Activated CD4-positive, alpha-beta memory T cell treated with anti-CD3 and anti-CD28 coated beads, Interleukin-2, amount 10 ng/mL, durations not matched to agents 7 days and 5 days (primary cell): ENCODE data around the gene HAPSTR1. TPM values are rescaled to one million over a fixed set of nuclear protein-coding genes. Genes with fewer than 3 reads are reported as not detected.

Experiments used
- CTCF ChIA-PET: fragments of 350-600 bp; sonication (Branson Sonifier 250); formaldehyde crosslinking; loops from one replicate; lab custom pipeline; 2021; ENCODE audit warnings: antibody characterized with exemption, inconsistent platforms; lab: Charles Lee
- POLR2A ChIA-PET: fragments of 350-600 bp; sonication (Branson Sonifier 250); formaldehyde crosslinking; loops from one replicate; lab custom pipeline; 2021; ENCODE audit warnings: antibody characterized with exemption; lab: Charles Lee
- DNase-seq: peaks from one replicate; pipeline ENCODE4 v3.0.0-alpha.2; 2020
- H3K27ac Mint-ChIP-seq: one replicate; pipeline ENCODE4 v1.8.0; 2021; ENCODE audit warnings: mild to moderate bottlenecking, mixed read lengths
- H3K27me3 Mint-ChIP-seq: one replicate; pipeline ENCODE4 v1.8.0; 2021; ENCODE audit warnings: mixed read lengths
- H3K36me3 Mint-ChIP-seq: one replicate; pipeline ENCODE4 v1.8.0; 2021; ENCODE audit warnings: low read depth, mixed read lengths
- H3K4me1 Mint-ChIP-seq: one replicate; pipeline ENCODE4 v1.8.0; 2021; ENCODE audit warnings: mixed read lengths
- H3K4me3 Mint-ChIP-seq: one replicate; pipeline ENCODE4 v1.8.0; 2021; ENCODE audit warnings: mild to moderate bottlenecking, mixed read lengths
- H3K9me3 Mint-ChIP-seq: one replicate; pipeline ENCODE4 v1.8.0; 2021; ENCODE audit warnings: mixed read lengths
- total RNA-seq, 2 experiments: library from RNA; stranded (reverse); gene quantifications; one replicate each; pipeline ENCODE4 v1.2.3, GENCODE V29; 2021

HAPSTR1 gene
- total RNA-seq, 2 experiments from 2014 or later = 65.1 to 65.3 TPM

GRCh38 chr16:9055115-9055514, 36.3 kb upstream of the HAPSTR1 start:
- ChIA-PET POLR2A (no interaction called here), CTCF (no interaction called here)
- no peak overlapping the region for H3K4me3 Mint-ChIP-seq
- H3K27me3 Mint-ChIP-seq = no peaks in the 10 kb centered on the region
- DNase-seq = no peak
- peaks cover 4% of the 10 kb centered on the region for H3K4me1 Mint-ChIP-seq
- no peak overlapping the region for H3K27ac Mint-ChIP-seq
- no peaks in the 10 kb centered on the region for H3K36me3 Mint-ChIP-seq
- H3K9me3 Mint-ChIP-seq = no peaks in the 10 kb centered on the region

- ChIA-PET POLR2A (no interaction called here), CTCF (no interaction called here)
- DNase-seq = no peak
- Mint-ChIP-seq H3K36me3 (no peaks in the 10 kb centered on the region), H3K4me1 (peaks cover 4% of the 10 kb centered on the region), H3K9me3 (no peaks in the 10 kb centered on the region), H3K27ac (no peak overlapping the region), H3K4me3 (no peak overlapping the region), H3K27me3 (no peaks in the 10 kb centered on the region)
Observed at GRCh38 chr16:9055661-9056060, 35.8 kb upstream of the HAPSTR1 start.

DNA sequence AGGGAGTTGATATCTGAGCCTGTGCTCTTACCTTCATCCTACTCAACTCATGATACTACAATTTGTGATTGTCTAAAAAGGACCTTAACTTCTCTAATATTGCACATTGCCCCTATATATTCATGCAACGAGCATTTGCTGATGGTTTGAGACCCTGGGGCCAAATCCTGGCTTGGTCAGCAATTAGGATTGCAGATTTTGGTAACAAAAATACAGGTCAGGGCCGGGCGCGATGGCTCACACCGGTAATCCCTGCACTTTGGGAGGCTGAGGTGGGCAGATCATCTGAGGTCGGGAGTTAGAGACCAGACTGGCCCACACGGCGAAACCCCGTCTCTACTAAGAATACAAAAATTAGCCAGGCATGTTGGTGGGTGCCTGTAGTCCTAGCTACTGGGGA, 35.4 kb upstream of the HAPSTR1 start:
- DNase-seq = no peak
- Mint-ChIP-seq H3K27me3 (no peaks in the 10 kb centered on the region), H3K36me3 (no peaks in the 10 kb centered on the region), H3K9me3 (no peaks in the 10 kb centered on the region), H3K4me1 (peaks cover 8% of the 10 kb centered on the region), H3K4me3 (no peak overlapping the region), H3K27ac (no peak overlapping the region)
- POLR2A ChIA-PET = no interaction called here
- CTCF ChIA-PET = no interaction called here

- no peaks in the 10 kb centered on the region for H3K9me3 Mint-ChIP-seq
- H3K4me1 Mint-ChIP-seq = peaks cover 16% of the 10 kb centered on the region
- H3K27me3 Mint-ChIP-seq = no peaks in the 10 kb centered on the region
- no peak overlapping the region for H3K27ac Mint-ChIP-seq
- no peaks in the 10 kb centered on the region for H3K36me3 Mint-ChIP-seq
- DNase-seq = no peak
- no peak overlapping the region for H3K4me3 Mint-ChIP-seq
- ChIA-PET CTCF (interaction anchor here (0.5 to 0.7 kb wide), 3 partner anchors 30 to 49 kb away, joined by 3 to 4 read pairs (median 3); no protein-coding TSS in a partner anchor), POLR2A (no interaction called here)
Observed at GRCh38 chr16:9058211-9058610, 33.2 kb upstream of the HAPSTR1 start.

GRCh38 chr16:9060225-9060624, 31.2 kb upstream of the HAPSTR1 start:
- H3K27me3 Mint-ChIP-seq = no peaks in the 10 kb centered on the region
- ChIA-PET CTCF (interaction anchor here (1.3 kb wide), 1 partner anchor 51 kb away, joined by 4 read pairs; no protein-coding TSS in a partner anchor), POLR2A (no interaction called here)
- no peak overlapping the region for H3K27ac Mint-ChIP-seq
- no peaks in the 10 kb centered on the region for H3K36me3 Mint-ChIP-seq
- H3K9me3 Mint-ChIP-seq = no peaks in the 10 kb centered on the region
- no peak for DNase-seq
- peaks cover 16% of the 10 kb centered on the region for H3K4me1 Mint-ChIP-seq
- no peak overlapping the region for H3K4me3 Mint-ChIP-seq

DNA sequence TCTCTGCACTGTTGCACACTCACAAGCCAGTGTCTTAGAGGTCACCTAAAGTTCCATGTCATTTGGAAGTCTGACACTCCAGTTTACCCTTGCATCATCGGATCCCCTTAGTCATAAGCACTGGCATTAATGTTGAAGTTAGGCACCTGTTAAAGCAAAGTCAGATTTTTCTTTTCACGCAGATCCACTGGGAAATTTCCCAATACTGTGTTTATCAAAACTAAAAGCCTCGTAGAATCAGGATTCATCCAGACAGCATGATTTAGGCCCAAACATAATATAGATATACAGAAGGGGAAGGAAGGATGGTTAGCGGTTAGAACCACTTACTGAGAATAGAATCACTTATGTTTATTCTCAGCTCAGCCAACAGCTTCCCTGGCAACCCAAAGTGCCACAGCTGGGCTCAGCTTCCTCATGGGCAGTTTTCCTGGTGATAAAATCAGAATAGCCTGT, 30.1 kb upstream of the HAPSTR1 start:
- H3K4me1 Mint-ChIP-seq = peaks cover 16% of the 10 kb centered on the region
- H3K36me3 Mint-ChIP-seq = no peaks in the 10 kb centered on the region
- no peak overlapping the region for H3K4me3 Mint-ChIP-seq
- ChIA-PET CTCF (interaction anchor here (0.9 kb wide), 1 partner anchor 53 kb away, joined by 3 read pairs; no protein-coding TSS in a partner anchor), POLR2A (interaction anchor here (0.9 to 1.0 kb wide), 2 partner anchors 30 to 177 kb away, joined by 3 read pairs; partner anchors contain the start of gene HAPSTR1)
- no peaks in the 10 kb centered on the region for H3K9me3 Mint-ChIP-seq
- H3K27ac Mint-ChIP-seq = no peak overlapping the region
- no peak for DNase-seq
- no peaks in the 10 kb centered on the region for H3K27me3 Mint-ChIP-seq

DNA sequence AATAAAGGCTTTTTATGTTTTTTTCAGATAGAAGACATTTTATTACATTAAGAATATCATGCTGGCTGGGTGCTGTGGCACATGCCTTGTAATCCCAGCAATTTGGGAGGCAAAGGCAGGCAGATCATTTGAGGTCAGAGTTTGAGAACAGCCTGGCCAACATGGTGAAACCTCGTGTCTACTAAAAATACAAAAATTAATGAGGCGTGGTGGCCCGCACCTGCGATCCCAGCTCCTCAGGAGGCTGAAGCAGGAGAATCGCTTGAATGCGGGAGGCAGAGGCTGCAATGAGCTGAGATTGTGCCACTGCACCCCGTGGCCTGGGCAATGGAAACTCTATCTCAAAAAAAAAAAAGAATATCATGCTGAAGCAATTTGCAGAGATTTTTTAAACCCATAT, 29.1 kb upstream of the HAPSTR1 start:
- Mint-ChIP-seq H3K9me3 (no peaks in the 10 kb centered on the region), H3K36me3 (no peaks in the 10 kb centered on the region), H3K27ac (no peak overlapping the region), H3K4me3 (no peak overlapping the region), H3K4me1 (peaks cover 16% of the 10 kb centered on the region), H3K27me3 (no peaks in the 10 kb centered on the region)
- ChIA-PET CTCF (interaction anchor here (0.9 kb wide), 1 partner anchor 54 kb away, joined by 3 read pairs; no protein-coding TSS in a partner anchor), POLR2A (interaction anchor here (0.9 to 1.0 kb wide), 2 partner anchors 29 to 178 kb away, joined by 3 read pairs; partner anchors contain the start of gene HAPSTR1)
- no peak for DNase-seq

GRCh38 chr16:9065077-9065476, 26.4 kb upstream of the HAPSTR1 start:
- Mint-ChIP-seq H3K36me3 (peaks cover 3% of the 10 kb centered on the region), H3K4me3 (no peak overlapping the region), H3K27me3 (no peaks in the 10 kb centered on the region), H3K27ac (no peak overlapping the region), H3K9me3 (peaks cover 8% of the 10 kb centered on the region), H3K4me1 (peaks cover 24% of the 10 kb centered on the region)
- no peak for DNase-seq
- CTCF ChIA-PET = no interaction called here
- POLR2A ChIA-PET = no interaction called here

GRCh38 chr16:9068886-9069285, 22.6 kb upstream of the HAPSTR1 start:
- Mint-ChIP-seq H3K4me3 (no peak overlapping the region), H3K9me3 (peaks cover 10% of the 10 kb centered on the region), H3K4me1 (peaks cover 29% of the 10 kb centered on the region), H3K27me3 (no peaks in the 10 kb centered on the region), H3K27ac (no peak overlapping the region), H3K36me3 (peaks cover 9% of the 10 kb centered on the region)
- ChIA-PET CTCF (interaction anchor here (0.9 to 1.2 kb wide), 2 partner anchors 9 to 60 kb away, joined by 3 to 9 read pairs; no protein-coding TSS in a partner anchor), POLR2A (interaction anchor here (1.4 to 2.5 kb wide), 4 partner anchors 9 to 29 kb away, joined by 3 to 14 read pairs (median 6); partner anchors contain the start of gene HAPSTR1)
- DNase-seq = no peak

DNA sequence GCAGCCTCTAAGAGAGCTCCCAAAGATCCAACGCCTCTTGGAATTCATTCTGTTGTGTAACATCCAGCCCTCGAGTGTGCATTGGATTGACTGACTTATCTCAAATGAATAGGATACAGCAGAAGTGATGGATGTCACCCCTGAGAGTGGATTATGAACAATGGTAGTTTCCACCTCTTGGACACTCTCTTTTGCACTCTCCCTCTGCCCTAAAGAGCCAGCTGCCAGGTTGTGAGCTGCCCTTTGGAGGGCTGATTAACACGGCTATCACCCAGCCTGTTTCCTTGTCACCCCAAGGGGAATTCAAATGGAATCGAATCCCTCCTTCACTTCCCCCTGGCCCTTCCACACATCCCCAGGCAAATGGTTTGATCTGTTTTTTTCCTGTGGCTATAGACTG, 21.2 kb upstream of the HAPSTR1 start:
- no peak for DNase-seq
- Mint-ChIP-seq H3K4me3 (no peak overlapping the region), H3K9me3 (peaks cover 10% of the 10 kb centered on the region), H3K36me3 (peaks cover 9% of the 10 kb centered on the region), H3K4me1 (peaks cover 30% of the 10 kb centered on the region), H3K27me3 (no peaks in the 10 kb centered on the region), H3K27ac (no peak overlapping the region)
- POLR2A ChIA-PET = no interaction called here
- CTCF ChIA-PET = interaction anchor here (0.6 kb wide), 1 partner anchor 12 kb away, joined by 3 read pairs; no protein-coding TSS in a partner anchor

DNA sequence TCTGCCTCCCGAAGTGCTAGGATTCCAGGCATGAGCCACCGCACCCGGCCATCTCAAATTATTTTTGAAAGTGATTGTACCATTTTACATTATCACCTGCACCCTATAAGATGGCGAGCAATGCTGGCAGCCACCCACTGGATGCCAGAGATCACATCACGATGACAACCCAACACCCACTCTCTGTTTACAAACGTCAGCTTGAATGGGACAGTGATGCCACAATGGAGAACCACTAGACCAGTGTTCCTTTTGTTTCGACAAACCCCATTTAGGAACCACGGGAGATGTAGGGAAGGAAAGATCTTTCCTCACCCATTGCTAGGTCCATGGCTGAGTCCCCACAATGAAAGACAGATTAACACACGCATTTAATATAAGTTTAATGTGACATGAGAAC, 20.1 kb upstream of the HAPSTR1 start:
- Mint-ChIP-seq H3K27ac (no peak overlapping the region), H3K9me3 (peaks cover 10% of the 10 kb centered on the region), H3K27me3 (no peaks in the 10 kb centered on the region), H3K4me3 (no peak overlapping the region), H3K36me3 (peaks cover 9% of the 10 kb centered on the region), H3K4me1 (peaks cover 32% of the 10 kb centered on the region)
- POLR2A ChIA-PET = no interaction called here
- DNase-seq = no peak
- CTCF ChIA-PET = interaction anchor here (2.0 kb wide), 1 partner anchor 63 kb away, joined by 6 read pairs; no protein-coding TSS in a partner anchor

DNA sequence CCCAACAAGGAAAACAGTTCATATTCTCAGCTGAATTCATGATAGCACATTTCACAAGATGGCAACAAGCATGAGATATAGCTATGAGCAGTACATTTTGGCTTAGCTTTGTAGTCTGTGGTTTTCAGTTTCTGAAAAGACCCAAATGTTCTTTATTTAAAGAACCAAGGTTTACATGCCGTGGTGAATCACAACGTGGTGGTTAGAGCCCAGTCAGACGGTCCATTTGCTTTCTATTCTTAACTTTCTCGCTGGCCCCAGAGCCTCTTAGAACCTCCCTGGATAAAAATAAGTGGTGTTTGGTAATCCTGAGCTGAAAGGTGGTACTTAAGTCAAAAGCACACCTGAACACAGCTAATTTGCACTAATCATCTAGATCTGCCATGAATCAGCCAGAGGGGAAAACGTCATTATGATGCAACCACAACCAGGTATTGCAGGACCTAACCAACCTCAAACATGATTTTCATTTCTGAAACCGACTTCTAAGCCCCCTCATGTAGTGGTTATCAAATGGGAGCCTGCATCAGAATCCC, 18.6 kb upstream of the HAPSTR1 start:
- Mint-ChIP-seq H3K36me3 (peaks cover 16% of the 10 kb centered on the region), H3K27ac (peak overlapping the region; percentile 91), H3K9me3 (peaks cover 14% of the 10 kb centered on the region), H3K4me3 (peak overlapping the region; percentile 15), H3K4me1 (peaks cover 44% of the 10 kb centered on the region), H3K27me3 (no peaks in the 10 kb centered on the region)
- POLR2A ChIA-PET = interaction anchor here (1.0 to 11.3 kb wide), 4 partner anchors 18 to 113 kb away, joined by 3 to 234 read pairs (median 4); partner anchors contain the start of genes HAPSTR1 and USP7
- CTCF ChIA-PET = interaction anchor here (0.6 to 2.0 kb wide), 3 partner anchors 19 to 193 kb away, joined by 3 to 6 read pairs (median 3); partner anchors contain the start of gene HAPSTR1
- DNase-seq = peak; percentile 28

DNA sequence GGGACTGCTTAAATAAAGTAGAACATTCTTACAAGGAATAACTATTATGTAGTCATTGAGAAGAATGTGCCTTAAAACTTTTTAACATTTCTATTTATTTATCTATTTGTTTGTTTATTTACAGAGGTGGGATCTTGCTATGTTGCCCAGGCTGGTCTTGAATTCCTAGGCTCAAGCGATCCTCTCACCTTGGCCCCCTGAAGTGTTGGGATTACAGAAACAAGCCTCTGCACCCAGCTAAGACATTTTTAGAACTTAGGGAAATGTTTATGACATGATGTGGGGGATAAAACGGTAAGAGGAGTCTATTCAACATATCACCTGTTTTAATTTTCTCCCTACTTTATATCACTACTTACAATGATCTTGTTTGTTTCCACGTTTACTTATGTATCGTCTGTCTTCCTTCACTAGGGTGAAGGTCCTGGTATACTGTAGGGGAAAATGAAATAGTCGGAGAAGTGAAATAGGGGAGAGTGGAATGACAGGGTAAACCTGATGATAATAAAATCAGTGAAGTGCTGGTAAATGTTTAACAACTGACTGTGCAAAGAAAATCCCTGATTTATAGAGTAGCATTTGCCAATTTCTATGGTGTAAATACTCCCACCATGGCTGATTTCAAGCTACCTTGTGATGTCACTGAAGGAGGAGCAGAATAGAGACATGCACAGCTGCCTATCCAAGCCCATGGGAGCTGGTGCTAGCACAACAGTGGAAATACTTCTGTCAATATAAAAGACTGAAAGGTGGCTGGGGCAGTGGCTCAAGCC, 16.0 kb upstream of the HAPSTR1 start:
- ChIA-PET POLR2A (interaction anchor here (0.6 to 11.3 kb wide), 2 partner anchors 16 to 65 kb away, joined by 3 to 234 read pairs; partner anchors contain the start of gene HAPSTR1), CTCF (no interaction called here)
- peaks cover 50% of the 10 kb centered on the region for H3K4me1 Mint-ChIP-seq

More for the DNA sequence above, 16.0 kb upstream of the HAPSTR1 start:
- H3K27ac Mint-ChIP-seq = no peak overlapping the region
- H3K36me3 Mint-ChIP-seq = peaks cover 26% of the 10 kb centered on the region
- no peak overlapping the region for H3K4me3 Mint-ChIP-seq
- no peak for DNase-seq
- H3K9me3 Mint-ChIP-seq = peaks cover 14% of the 10 kb centered on the region
- H3K27me3 Mint-ChIP-seq = no peaks in the 10 kb centered on the region
